NCI-H128 (cell line): ENCODE measurements around the gene LIN7A.

Source experiments
- DNase-seq: peaks from one replicate; lab custom pipeline; 2025; ENCODE audit not compliant: unreplicated experiment; lab: John Stamatoyannopoulos, UW

LIN7A gene

GRCh38 chr12:80860928-80861327 lies 76.8 kb downstream of the LIN7A start:
- DNase-seq: no peak

- DNase-seq: no peak
Measured at GRCh38 chr12:80860206-80860605, 77.5 kb downstream of the LIN7A start.

- DNase-seq: no peak
Measured at GRCh38 chr12:80858356-80858755, 79.4 kb downstream of the LIN7A start.

GRCh38 chr12:80857311-80857710 lies 80.4 kb downstream of the LIN7A start:
- DNase-seq: no peak

GRCh38 chr12:80849337-80849736 lies 88.4 kb downstream of the LIN7A start:
- DNase-seq: no peak

- DNase-seq: no peak
Measured at GRCh38 chr12:80848858-80849257, 88.9 kb downstream of the LIN7A start.

DNA sequence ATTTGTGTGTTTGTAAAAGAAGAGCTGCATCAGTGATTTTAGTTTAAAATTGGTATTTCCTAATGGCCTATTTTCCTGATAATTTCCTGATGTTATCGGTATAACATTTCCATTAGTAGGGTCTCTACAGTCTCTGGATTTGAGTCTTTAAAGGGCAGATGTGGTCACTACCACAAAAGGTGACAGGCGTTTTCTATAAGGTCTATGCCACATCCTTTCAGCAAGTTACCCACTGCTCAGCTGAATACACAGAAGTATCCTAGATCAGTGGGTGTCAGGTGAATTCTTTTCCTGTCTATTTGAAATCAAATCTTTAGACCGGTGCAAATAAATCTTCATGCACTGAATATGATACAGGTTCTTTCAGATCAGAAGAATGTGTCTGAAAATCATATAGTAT lies 90.2 kb downstream of the LIN7A start:
- DNase-seq: peak; percentile 34

DNA sequence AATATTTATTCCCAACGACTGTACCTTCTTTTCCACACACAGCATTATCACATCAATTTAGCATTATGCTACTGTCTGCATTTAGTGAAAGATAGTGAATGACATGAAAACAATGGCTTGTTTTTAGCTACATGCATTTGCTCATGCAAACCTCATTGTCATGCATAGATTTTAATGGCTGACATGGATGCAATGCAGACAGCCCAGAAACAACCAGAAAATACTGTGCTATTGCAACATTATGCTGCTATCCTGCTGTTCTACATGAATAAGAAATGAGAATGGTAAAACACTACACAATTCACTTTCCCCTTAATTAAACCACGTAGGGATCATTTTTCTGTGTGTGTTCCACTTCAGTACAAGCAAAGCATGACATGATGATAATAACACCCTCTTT lies 90.8 kb downstream of the LIN7A start:
- DNase-seq: peak; percentile 79

- DNase-seq: no peak
Measured at GRCh38 chr12:80845639-80846038, 92.1 kb downstream of the LIN7A start.

DNA sequence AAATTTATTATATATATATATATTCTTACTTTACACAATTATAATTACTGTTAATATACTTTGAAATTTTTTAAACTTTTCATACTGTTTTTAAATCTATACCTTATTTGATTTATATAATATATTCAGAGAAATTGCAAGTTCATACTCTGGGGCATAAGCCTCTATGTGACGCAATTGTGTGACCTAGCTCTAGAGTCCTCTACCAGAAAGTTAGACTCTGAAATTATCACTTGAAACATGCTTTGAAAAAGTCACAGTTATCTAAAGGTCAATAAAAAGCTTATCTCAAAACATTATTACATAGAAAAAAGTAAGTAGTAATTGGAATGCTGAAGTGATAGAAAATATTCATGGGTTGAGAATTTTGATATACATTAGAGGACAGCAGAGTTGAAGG lies 93.8 kb downstream of the LIN7A start:
- no peak for DNase-seq

DNA sequence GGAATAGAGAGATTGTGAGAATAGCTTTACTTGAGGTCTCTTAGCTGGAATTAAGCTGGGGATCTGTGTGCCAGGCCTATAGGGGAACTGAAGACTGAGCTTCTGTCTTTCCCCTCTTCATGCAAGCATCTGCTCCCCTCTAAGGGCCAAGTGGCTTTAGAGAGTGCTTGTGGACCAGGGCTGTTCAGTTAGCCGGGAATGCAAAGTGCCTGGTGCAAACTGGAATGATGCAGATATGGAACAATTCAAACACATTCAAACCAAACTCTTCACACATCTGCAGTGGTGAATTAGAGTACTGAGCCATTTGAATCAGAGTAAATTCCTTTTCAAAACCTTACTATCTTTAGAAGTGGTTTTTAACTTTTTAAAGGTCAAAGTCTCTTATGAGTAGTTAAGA lies 99.0 kb downstream of the LIN7A start:
- peak; percentile 48 for DNase-seq

DNA sequence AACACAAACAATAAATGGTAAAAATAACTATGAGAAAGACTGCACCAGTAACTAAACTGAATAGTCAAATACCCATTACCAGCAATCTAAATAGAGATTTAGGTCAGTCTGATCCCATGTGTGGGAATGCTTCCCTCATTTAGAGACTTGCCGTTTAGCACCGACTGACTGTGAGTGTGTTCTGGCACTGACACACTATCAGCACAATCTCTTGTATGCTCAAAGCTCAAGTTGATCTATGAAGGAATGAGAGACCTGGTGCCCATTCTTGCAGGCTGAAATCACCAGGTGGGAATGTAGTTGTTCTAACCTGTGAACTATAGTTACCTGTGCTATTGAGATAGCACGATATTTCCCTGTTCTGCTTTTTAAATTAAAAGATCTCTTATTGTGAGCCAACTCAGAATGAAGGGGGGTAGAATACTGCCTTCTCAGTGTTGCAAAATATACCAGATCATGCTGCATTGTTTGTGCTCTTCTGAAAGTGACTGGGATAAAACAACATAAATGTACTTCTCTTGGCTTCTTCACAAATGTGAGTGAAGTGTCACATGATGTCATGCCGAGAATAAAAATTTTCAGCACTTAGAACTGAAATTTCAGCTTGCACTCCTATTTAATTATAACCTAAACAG lies 99.6 kb downstream of the LIN7A start:
- DNase-seq: no peak

GRCh38 chr12:80837342-80837978 lies 100.3 kb downstream of the LIN7A start:
- no peak for DNase-seq

DNA sequence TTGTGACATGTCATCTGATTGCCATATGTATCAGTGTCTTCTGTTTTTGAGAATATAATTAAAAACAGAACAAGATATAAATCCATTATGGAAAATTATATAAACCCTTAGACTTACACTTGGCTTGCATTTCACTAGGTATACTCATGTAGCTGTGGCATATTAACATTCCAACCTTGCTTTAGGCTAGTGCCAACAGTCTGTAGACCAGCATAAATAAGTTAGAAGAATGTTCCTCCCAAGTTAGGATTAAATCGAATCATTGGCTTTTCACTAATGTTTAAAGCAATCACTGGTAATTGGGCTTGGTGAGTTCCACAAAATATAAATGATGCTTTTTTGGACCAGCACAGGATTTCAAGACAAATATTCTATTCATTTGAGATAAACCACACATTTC lies 103.0 kb downstream of the LIN7A start:
- DNase-seq: no peak

- DNase-seq: no peak
Measured at GRCh38 chr12:80830533-80831088, 107.1 kb downstream of the LIN7A start.

DNA sequence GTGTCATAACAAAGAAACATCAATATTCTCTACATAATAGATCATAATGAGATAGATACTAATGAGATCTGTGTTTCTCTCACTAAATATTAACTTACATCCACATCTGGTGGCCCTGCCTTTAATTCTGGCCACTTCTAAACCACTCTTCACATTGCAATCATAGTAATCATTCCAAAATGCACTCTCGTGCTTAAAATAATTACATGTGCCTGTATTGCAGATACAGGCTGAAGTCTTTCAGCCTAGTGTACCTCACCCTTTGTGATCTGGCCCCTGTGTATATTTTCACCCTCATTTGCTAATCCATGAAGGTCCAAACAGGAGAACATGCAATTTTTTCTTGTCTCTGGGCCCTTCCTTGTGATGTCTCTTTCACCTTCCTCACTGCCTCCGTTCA lies 108.0 kb downstream of the LIN7A start:
- no peak for DNase-seq

- no peak for DNase-seq
Measured at GRCh38 chr12:80825506-80825905, 112.2 kb downstream of the LIN7A start.

GRCh38 chr12:80823393-80823792 lies 114.3 kb downstream of the LIN7A start:
- no peak for DNase-seq

DNA sequence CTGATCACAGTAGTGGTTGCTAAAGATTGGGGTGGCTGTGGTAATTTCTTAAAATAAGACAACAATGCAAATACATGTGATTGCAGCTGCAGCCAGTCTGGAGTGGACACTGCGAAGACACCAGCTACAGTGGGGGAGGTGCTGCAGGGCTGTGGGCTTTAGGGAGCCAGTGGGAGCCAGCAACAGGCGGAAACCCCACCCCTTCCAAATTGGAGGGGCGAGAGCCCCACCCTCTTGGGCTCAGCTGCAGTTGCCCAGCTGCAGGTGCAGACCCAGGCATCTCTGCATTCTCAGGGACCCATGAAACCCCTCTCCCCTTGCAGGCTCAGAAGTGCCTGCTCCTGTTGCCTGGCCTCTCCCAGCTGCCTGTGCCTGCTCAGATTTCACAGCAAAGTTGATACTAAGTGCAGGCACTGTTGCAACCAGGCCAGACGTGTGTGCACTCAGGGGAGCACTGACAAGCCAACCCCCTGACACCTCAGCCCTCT lies 116.2 kb downstream of the LIN7A start:
- peak; percentile 36 for DNase-seq

DNA sequence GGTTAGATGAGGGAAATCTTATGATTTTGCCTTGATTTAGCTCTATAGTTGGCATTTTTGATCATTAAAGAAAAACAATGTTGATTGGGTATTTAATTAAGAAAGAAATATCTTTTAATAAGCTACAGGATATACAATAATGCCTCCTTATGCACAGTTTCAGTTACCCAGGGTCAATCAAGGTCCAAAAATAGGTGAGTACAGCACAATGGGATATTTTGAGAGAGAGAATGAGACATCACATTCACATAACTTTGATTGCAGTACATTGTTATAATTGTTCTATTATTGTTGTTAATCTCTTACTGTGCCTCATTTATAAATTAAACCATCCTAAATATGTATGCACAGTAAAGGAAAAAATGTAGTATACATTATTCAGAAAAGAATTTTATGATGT lies 118.9 kb downstream of the LIN7A start:
- no peak for DNase-seq

- no peak for DNase-seq
Measured at GRCh38 chr12:80815351-80815750, 122.4 kb downstream of the LIN7A start.

DNA sequence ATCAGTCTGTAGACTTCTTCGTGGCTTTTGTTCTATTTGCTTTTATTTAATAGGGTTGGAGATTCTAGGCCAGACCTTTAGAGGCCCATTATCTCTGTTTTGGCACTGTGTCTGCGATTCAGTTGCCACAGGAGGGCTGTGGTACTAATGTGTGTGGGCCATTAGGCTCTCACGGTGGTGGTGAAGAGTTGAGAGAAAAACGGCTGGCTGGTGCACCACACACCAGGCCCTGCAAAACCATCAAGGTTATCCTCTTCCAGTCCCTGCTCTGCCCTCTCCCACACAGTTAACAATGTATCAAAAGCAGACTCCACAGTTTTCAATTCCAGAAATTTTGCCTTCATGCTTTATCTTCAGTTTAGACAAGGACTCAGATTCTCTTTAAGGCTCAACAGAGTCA lies 123.3 kb downstream of the LIN7A start:
- DNase-seq: no peak

GRCh38 chr12:80813820-80814219 lies 123.9 kb downstream of the LIN7A start:
- no peak for DNase-seq
